Loucy (cell line): ENCODE results near the gene CACTIN.

Source experiments
- EZH2phosphoT487 ChIP-seq: fragments of 200-600 bp; IDR thresholded peaks from 2 replicates; pipeline ENCODE4 v1.6.1; 2018; ENCODE audit warnings: antibody characterized with exemption, mild to moderate bottlenecking, moderate library complexity, borderline replicate concordance
- TF ChIP-seq, protein P1 (sequence below): fragments of 200-600 bp; sonication (generic); conservative IDR thresholded peaks from 2 replicates; pipeline ENCODE4 v1.5.1; 2014; ENCODE audit warnings: mild to moderate bottlenecking, antibody characterized with exemption, low read length

DNA sequence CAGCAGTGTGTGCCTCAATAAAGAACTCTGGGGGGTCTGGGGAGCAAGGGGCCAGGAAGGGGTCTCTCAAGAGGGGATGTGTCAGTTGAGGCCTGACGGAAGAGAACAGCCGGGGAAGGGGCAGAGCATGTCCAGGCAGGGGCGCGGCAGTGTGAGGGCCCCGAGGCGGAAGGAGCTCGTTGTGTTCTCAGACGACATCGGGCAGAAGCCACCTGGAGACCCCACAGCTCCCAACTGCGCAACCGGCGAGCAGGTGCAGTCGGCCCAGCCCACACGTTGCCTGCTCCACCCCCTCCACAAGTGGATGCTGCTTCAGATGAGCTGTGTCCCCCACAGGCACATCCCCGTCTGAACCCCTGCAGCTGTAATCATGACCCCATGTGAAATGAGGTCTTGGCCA lies 4.9 kb downstream of the CACTIN start:
- TF ChIP-seq, protein P1, sequence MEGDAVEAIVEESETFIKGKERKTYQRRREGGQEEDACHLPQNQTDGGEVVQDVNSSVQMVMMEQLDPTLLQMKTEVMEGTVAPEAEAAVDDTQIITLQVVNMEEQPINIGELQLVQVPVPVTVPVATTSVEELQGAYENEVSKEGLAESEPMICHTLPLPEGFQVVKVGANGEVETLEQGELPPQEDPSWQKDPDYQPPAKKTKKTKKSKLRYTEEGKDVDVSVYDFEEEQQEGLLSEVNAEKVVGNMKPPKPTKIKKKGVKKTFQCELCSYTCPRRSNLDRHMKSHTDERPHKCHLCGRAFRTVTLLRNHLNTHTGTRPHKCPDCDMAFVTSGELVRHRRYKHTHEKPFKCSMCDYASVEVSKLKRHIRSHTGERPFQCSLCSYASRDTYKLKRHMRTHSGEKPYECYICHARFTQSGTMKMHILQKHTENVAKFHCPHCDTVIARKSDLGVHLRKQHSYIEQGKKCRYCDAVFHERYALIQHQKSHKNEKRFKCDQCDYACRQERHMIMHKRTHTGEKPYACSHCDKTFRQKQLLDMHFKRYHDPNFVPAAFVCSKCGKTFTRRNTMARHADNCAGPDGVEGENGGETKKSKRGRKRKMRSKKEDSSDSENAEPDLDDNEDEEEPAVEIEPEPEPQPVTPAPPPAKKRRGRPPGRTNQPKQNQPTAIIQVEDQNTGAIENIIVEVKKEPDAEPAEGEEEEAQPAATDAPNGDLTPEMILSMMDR = no peak
- TF ChIP-seq EZH2phosphoT487 = no peak
